GM12872 (cell line): Measurements from ENCODE around the gene SLC11A2.

ENCODE experiments used
- TF ChIP-seq, protein P1 (sequence below): IDR thresholded peaks from 3 replicates; pipeline ENCODE4 v1.5.1; 2011; ENCODE audit warnings: low read depth, mild to moderate bottlenecking, low read length, moderate library complexity; ENCODE audit not compliant: insufficient read depth

Gene SLC11A2

DNA sequence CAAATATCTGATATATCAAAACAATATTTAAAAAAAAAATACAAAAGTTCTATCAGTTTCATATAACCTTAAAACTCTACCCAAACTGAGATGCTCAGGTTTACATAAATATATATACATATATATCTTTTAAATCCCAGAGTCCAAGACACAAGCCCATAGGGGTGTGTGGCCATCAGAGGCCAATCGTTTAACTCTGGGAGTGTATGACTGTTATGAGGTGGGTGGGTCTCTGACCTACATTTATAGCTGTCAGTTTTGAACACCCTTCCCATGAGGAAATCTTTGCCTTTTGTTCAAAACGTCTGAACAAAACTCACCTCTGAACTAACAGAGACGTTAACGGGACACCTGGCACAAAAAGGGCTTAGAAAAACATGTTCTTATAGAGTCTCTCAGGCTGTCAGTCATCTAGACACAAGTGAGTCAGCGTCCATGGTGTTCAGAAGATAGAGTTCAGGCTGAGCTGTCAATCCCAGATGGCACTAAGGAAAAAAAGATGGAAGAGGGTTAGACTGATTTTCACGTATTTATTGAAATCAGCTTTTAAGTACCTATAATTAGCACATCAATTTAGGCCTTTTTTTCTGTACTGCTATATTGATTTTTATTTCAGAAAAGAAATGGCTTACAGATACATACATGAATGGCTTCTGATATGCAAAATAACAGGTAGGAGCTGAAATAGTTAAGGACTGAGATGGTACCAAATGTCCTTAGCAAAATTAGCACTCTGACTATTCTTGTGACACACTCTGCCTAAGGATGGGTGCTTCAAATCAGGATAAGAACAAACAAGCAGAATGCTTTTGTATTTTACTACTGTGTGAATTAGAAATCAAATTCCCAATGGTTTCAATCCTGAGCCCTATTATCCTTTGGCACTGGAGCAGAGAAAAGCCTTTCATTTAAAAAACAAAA lies 44.6 kb downstream of the SLC11A2 start:
- TF ChIP-seq, protein P1, sequence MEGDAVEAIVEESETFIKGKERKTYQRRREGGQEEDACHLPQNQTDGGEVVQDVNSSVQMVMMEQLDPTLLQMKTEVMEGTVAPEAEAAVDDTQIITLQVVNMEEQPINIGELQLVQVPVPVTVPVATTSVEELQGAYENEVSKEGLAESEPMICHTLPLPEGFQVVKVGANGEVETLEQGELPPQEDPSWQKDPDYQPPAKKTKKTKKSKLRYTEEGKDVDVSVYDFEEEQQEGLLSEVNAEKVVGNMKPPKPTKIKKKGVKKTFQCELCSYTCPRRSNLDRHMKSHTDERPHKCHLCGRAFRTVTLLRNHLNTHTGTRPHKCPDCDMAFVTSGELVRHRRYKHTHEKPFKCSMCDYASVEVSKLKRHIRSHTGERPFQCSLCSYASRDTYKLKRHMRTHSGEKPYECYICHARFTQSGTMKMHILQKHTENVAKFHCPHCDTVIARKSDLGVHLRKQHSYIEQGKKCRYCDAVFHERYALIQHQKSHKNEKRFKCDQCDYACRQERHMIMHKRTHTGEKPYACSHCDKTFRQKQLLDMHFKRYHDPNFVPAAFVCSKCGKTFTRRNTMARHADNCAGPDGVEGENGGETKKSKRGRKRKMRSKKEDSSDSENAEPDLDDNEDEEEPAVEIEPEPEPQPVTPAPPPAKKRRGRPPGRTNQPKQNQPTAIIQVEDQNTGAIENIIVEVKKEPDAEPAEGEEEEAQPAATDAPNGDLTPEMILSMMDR = no peak

- TF ChIP-seq, protein P1 = no peak
These were observed 45.6 kb downstream of the SLC11A2 start for GRCh38 chr12:50980545-50980944.

- TF ChIP-seq, protein P1 = no peak
These were observed 46.7 kb downstream of the SLC11A2 start for GRCh38 chr12:50979369-50980052.

- TF ChIP-seq, protein P1 = no peak
These were observed 54.2 kb downstream of the SLC11A2 start for GRCh38 chr12:50971946-50972345.

DNA sequence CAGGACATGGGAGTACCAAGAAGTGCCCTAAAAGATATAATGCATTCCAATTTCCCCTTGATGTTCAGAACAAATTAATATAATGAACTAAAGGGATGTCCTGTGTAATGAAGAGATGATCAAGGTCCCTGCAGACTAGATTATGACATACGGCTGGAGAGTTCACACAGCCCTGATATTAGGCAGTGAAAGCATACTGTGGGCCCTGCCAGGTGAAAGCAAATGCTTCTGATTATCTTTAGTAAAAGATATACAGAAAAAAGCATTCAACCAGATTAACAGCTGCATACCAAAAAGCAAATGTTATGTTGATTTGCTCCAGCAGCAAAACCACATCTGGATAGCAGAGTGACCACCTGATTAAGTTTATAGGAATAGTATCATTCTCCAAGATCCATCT lies 61.8 kb downstream of the SLC11A2 start:
- TF ChIP-seq, protein P1 = no peak

GRCh38 chr12:50961708-50962107 lies 64.5 kb downstream of the SLC11A2 start:
- TF ChIP-seq, protein P1 = no peak

DNA sequence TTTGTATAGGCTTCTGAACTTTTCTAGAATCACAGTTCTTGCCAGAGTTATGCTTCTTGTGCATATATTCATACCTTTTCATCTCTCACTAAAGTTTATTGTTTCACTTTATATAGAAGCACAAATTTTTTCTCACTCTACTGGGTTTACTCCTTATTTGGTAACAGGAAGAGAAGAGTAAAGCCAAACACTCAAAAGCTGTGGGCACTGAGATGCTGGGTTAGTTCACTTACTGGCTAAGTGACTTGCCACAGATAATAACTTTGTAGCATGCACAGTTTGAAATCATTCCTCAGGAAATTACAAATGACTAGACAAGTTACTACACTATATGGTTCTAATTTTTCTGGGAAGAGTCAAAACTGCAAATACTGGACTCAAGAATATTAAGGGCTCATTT lies 66.1 kb downstream of the SLC11A2 start:
- TF ChIP-seq, protein P1 = no peak
